HepG2 (cell line): ENCODE results near the gene PSMD10. TPM values are rescaled to one million over a fixed set of nuclear protein-coding genes. Genes with fewer than 3 reads are reported as not detected.

Experiments
- ATAC-seq: fragments of 200-7000 bp; cut with Tn5 transposase; 3 replicates; pipeline ENCODE4 v1.9.1; 2020; ENCODE audit warnings: mild to moderate bottlenecking, moderate library complexity
- BruUV-seq: library from RNA; stranded (reverse); fragments of 400-500 nt; replicated peaks from 2 replicates; lab custom pipeline; 2021; lab: Mats Ljungman, UMichigan
- CTCF ChIA-PET: fragments of 300-600 bp; formaldehyde crosslinking; extraction: SDS; loops from one replicate; lab custom pipeline; 2021; ENCODE audit warnings: low total read pairs, inconsistent platforms, low intra/inter-chr PET ratio; lab: Yijun Ruan, JAX
- POLR2A ChIA-PET: fragments of 350-600 bp; sonication (Branson Sonifier 250); formaldehyde crosslinking; loops from one replicate; lab custom pipeline; 2020; ENCODE audit warnings: antibody characterized with exemption, inconsistent platforms; lab: Yijun Ruan, JAX
- DNase-seq: peaks from one replicate; pipeline ENCODE4 v3.0.0-alpha.2; 2015; ENCODE audit warnings: low spot score
- FAIRE-seq: peaks from 3 replicates; lab custom pipeline; 2011; peaks lifted over from hg19 to GRCh38; lab: Jason Lieb, UNC
- H2AFZ ChIP-seq: one replicate; pipeline ENCODE4 v1.6.1; 2011; ENCODE audit warnings: low read length, inconsistent platforms
- H3K27ac ChIP-seq: fragments of 300-600 bp; 3 replicates; pipeline ENCODE4 v1.8.0; 2011; ENCODE audit warnings: mixed run types, mild to moderate bottlenecking, mixed read lengths, low read length, inconsistent platforms; ENCODE audit not compliant: insufficient read depth; ENCODE audit errors: extremely low read length
- H3K27me3 ChIP-seq, 2 experiments: fragments of 200-600 bp in 1 of 2; 2 replicates in 1 of 2; 3 replicates in 1 of 2; pipeline versions ENCODE4 v1.6.0 to v1.8.0; 2011; ENCODE audit warnings: low read length in 2 of 2, mild to moderate bottlenecking in 2 of 2, moderate library complexity in 2 of 2, inconsistent platforms in 1 of 2; ENCODE audit not compliant: insufficient read depth in 2 of 2, control insufficient read depth in 1 of 2
- H3K36me3 ChIP-seq, 2 experiments: fragments of 200-600 bp in 1 of 2; replicated peaks in 1 of 2; 2 replicates in 1 of 2; 3 replicates in 1 of 2; pipeline versions ENCODE4 v1.5.1 to v1.8.0; 2011; ENCODE audit warnings: low read length in 2 of 2, inconsistent platforms in 1 of 2; ENCODE audit not compliant: insufficient read depth in 2 of 2, control insufficient read depth in 1 of 2
- H3K4me1 ChIP-seq: 2 replicates; pipeline ENCODE4 v1.5.1; 2012; ENCODE audit warnings: low read length, inconsistent platforms; ENCODE audit not compliant: insufficient read depth
- H3K4me2 ChIP-seq: 2 replicates; pipeline ENCODE4 v1.6.0; 2011; ENCODE audit warnings: low read depth, low read length, inconsistent platforms
- H3K4me3 ChIP-seq, 3 experiments: fragments of 200-600 bp in 1 of 3; sonication (generic), shearing (Covaris generic) in 1 of 3; replicated peaks in 1 of 3; 2 replicates each; pipeline ENCODE4 v1.5.1; 2011 to 2016; ENCODE audit warnings: low read length in 3 of 3, inconsistent platforms in 2 of 3, low read depth in 2 of 3, mild to moderate bottlenecking in 2 of 3, control low read depth in 1 of 3, mixed read lengths in 1 of 3; ENCODE audit not compliant: insufficient read depth in 1 of 3
- H3K79me2 ChIP-seq: one replicate; pipeline ENCODE4 v1.6.1; 2011; ENCODE audit warnings: low read length, inconsistent platforms; ENCODE audit not compliant: insufficient read depth
- H3K9ac ChIP-seq: 2 replicates; pipeline ENCODE4 v1.6.0; 2011; ENCODE audit warnings: mild to moderate bottlenecking, low read depth, low read length, inconsistent platforms; ENCODE audit not compliant: insufficient read depth
- H3K9me3 ChIP-seq: 2 replicates; pipeline ENCODE4 v1.5.1; 2012; ENCODE audit warnings: mild to moderate bottlenecking, low read length
- H4K20me1 ChIP-seq: 2 replicates; pipeline ENCODE4 v1.6.0; 2011; ENCODE audit warnings: inconsistent platforms, mild to moderate bottlenecking, low read length, moderate library complexity; ENCODE audit not compliant: insufficient read depth
- CHCHD3 ChIP-seq: sonication (generic); formaldehyde crosslinking; IDR thresholded peaks from 2 replicates; pipeline ENCODE4 v1.8.0; 2022; ENCODE audit warnings: mild to moderate bottlenecking, missing genetic modification reagents, moderate library complexity
- DPF2 ChIP-seq: sonication (generic); formaldehyde crosslinking; IDR thresholded peaks from 2 replicates; pipeline ENCODE4 v1.4.0; 2020; ENCODE audit warnings: mild to moderate bottlenecking, low read depth, missing genetic modification reagents, borderline replicate concordance
- FOXM1 ChIP-seq: sonication (generic); formaldehyde crosslinking; IDR thresholded peaks from 2 replicates; pipeline ENCODE4 v1.5.0; 2020; ENCODE audit warnings: missing genetic modification reagents
- FUBP1 ChIP-seq: sonication (generic); formaldehyde crosslinking; IDR thresholded peaks from 2 replicates; pipeline ENCODE4 v1.5.1; 2020; ENCODE audit warnings: missing genetic modification reagents, mild to moderate bottlenecking, borderline replicate concordance
- HINFP ChIP-seq: sonication (generic); formaldehyde crosslinking; IDR thresholded peaks from 2 replicates; pipeline ENCODE4 v1.4.0; 2020; ENCODE audit warnings: low read depth, mild to moderate bottlenecking, missing genetic modification reagents
- SMARCE1 ChIP-seq: fragments of 450-650 bp; IDR thresholded peaks from 2 replicates; pipeline ENCODE4 v1.6.1; 2017; ENCODE audit warnings: borderline replicate concordance
- WGBS: methylation state at CpG from one replicate; pipeline ENCODE4 v1.1.6; 2017; ENCODE audit warnings: low lambda C conversion rate; 5-methylcytosine and 5-hydroxymethylcytosine counted together
- in situ Hi-C: cut with HindIII; loops from 2 replicates; pipeline ENCODE4 v1.10.0; 2017; ENCODE audit warnings: low pct_unique_long_range_greater_than_20kb; ENCODE audit not compliant: extremely low pct_ligation_motif_present
- intact Hi-C: fragments of 100-400 bp; cut with micrococcal nuclease; formaldehyde crosslinking; loops from one replicate; pipeline ENCODE4 v1.10.0; 2022; ENCODE audit not compliant: unreplicated experiment
- polyA plus RNA-seq, 8 experiments: library from polyadenylated mRNA; depleted of rRNA in 3 of 8; stranded (reverse) in 7 of 8; unstranded in 1 of 8; fragments of >200 nt; fragmentation: Illumina TruSeq in 4 of 8; extraction: Trizol in 4 of 8; gene quantifications; 2 replicates each; pipeline versions ENCODE4 v1.2.1 to v1.2.3, GENCODE V29; 2011 to 2016; ENCODE audit warnings: low read depth in 4 of 8, missing spikeins in 1 of 8, mixed read lengths in 1 of 8; ENCODE audit not compliant: insufficient read depth in 1 of 8
- total RNA-seq, 5 experiments: library from RNA; depleted of rRNA; stranded (reverse); fragments of >200 nt; fragmentation: Illumina TruSeq; extraction: Trizol; gene quantifications; 2 replicates each; pipeline ENCODE4 v1.2.3, GENCODE V29; 2016; ENCODE audit warnings: low read depth in 1 of 5

The PSMD10 gene
- total and polyA plus RNA-seq, 2 of the 13 experiments (the other 11 are each of a cell fraction or from before 2014, with no cell fraction given) = 56.4 to 65.3 TPM

GRCh38 chrX:108070891-108071290 is 20.5 kb downstream of the PSMD10 start:
- no peaks in the 10 kb centered on the region for H3K79me2 ChIP-seq
- no peak for DNase-seq
- H3K27me3 ChIP-seq = no peaks in the 10 kb centered on the region; a peak in 1 of 5 replicates
- H3K36me3 ChIP-seq = no peaks in the 10 kb centered on the region
- no peak overlapping the region for H3K4me2 ChIP-seq
- CTCF ChIA-PET = interaction anchor here (3.2 kb wide), 1 partner anchor 50 kb away, joined by 25 read pairs; no protein-coding TSS in a partner anchor
- POLR2A ChIA-PET = no interaction called here
- in situ Hi-C loops = loop anchor here (5.0 kb wide), 1 partner anchor 49 kb away; no protein-coding TSS in a partner anchor
- no peak overlapping the region for H3K9ac ChIP-seq
- TF ChIP-seq DPF2 (no peak), HINFP (CRISPR knock-in tag) (no peak), SMARCE1 (no peak), CHCHD3 (CRISPR knock-in tag) (no peak), FOXM1 (CRISPR knock-in tag) (no peak), FUBP1 (CRISPR knock-in tag) (no peak)
- TF ChIP-seq, all 625 proteins: peak for 0
- WGBS = 20% methylated on average over 4 of the region's 4 CpGs
- no TSS peak for BruUV-seq
- H3K4me1 ChIP-seq = no peaks in the 10 kb centered on the region
- no peak overlapping the region for H3K27ac ChIP-seq
- FAIRE-seq = no peak
- ATAC-seq = no peak
- H2AFZ ChIP-seq = no peak overlapping the region
- no peaks in the 10 kb centered on the region for H4K20me1 ChIP-seq
- H3K9me3 ChIP-seq = no peaks in the 10 kb centered on the region
- no peak overlapping the region for H3K4me3 ChIP-seq
- intact Hi-C loops = no loop called here
